Measurements from ENCODE around the gene FRMD4B.

Gene FRMD4B

DNA sequence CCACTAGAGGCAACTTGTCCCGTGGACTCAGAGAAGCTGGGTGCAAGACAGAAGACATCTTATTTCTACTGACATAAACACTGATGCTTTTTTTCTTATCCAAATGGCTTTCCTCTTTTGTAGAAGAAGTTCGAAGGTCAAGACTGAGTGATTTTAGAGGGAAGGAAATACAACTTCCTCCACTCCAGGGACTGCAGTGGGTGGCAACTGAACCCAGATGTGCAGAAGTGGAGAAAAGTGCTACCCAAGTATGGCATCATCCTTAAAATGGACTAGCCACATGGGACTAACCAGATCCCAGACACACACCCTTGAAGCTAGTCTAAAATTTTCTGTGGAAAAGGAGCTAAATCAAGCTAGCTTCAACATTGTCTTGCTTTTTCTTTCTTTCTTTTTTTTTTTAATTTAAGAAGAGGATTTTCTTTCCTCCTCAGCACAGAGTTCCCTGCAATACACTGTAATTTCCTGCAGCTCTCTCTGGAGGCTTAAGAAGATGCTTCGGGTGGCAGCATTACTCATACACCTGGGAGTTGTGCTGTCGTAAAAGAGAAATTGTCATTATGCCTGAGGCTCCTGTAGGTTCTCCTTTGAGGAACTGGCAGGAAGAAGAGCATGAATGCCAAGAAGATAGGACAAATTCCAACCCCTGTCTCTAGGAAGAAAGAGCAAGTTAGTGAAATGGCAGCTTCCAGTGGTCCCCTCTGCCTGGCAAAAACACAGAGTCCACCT, 3.8 kb upstream of the FRMD4B start:
- TF ChIP-seq, protein P1, sequence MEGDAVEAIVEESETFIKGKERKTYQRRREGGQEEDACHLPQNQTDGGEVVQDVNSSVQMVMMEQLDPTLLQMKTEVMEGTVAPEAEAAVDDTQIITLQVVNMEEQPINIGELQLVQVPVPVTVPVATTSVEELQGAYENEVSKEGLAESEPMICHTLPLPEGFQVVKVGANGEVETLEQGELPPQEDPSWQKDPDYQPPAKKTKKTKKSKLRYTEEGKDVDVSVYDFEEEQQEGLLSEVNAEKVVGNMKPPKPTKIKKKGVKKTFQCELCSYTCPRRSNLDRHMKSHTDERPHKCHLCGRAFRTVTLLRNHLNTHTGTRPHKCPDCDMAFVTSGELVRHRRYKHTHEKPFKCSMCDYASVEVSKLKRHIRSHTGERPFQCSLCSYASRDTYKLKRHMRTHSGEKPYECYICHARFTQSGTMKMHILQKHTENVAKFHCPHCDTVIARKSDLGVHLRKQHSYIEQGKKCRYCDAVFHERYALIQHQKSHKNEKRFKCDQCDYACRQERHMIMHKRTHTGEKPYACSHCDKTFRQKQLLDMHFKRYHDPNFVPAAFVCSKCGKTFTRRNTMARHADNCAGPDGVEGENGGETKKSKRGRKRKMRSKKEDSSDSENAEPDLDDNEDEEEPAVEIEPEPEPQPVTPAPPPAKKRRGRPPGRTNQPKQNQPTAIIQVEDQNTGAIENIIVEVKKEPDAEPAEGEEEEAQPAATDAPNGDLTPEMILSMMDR (IDR thresholded peaks at IDR 0.05): no peak
- H3K4me3 ChIP-seq (ENCODE audit: low read depth in 1 of 2, low read length in 1 of 2): no peak overlapping the region
- H3K4me1 ChIP-seq (ENCODE audit: control insufficient read depth in 1 of 2, insufficient read depth in 1 of 2, low read depth in 1 of 2, low read length in 1 of 2): peaks cover 32 to 35% of the 10 kb centered on the region in 2 experiments
- no peaks in the 10 kb centered on the region for H3K27me3 ChIP-seq
- no peaks in the 10 kb centered on the region for H3K9me3 ChIP-seq
- no peaks in the 10 kb centered on the region for H3K36me3 ChIP-seq
- H3K27ac ChIP-seq: peak overlapping the region; percentile 73

GRCh38 chr3:69388241-69388640, 2.4 kb upstream of the FRMD4B start:
- H3K9me3 ChIP-seq: no peaks in the 10 kb centered on the region
- TF ChIP-seq, protein P1 (IDR thresholded peaks at IDR 0.05): no peak
- H3K27me3 ChIP-seq: no peaks in the 10 kb centered on the region
- H3K4me3 ChIP-seq (ENCODE audit: low read depth in 1 of 2, low read length in 1 of 2): no peak overlapping the region
- peaks cover 44 to 49% of the 10 kb centered on the region in 2 experiments for H3K4me1 ChIP-seq (ENCODE audit: control insufficient read depth in 1 of 2, insufficient read depth in 1 of 2, low read depth in 1 of 2, low read length in 1 of 2)
- no peaks in the 10 kb centered on the region for H3K36me3 ChIP-seq
- no peak overlapping the region for H3K27ac ChIP-seq

GRCh38 chr3:69386556-69387385, 883 bp upstream of the FRMD4B start:
- TF ChIP-seq, protein P1 (IDR thresholded peaks at IDR 0.05): no peak
- Histone ChIP-seq H3K27me3 (no peaks in the 10 kb centered on the region), H3K27ac (no peak overlapping the region), H3K4me3 (ENCODE audit: low read depth in 1 of 2, low read length in 1 of 2) (peak overlapping the region; percentile 58 to 68), H3K9me3 (no peaks in the 10 kb centered on the region), H3K36me3 (no peaks in the 10 kb centered on the region), H3K4me1 (ENCODE audit: control insufficient read depth in 1 of 2, insufficient read depth in 1 of 2, low read depth in 1 of 2, low read length in 1 of 2) (peaks cover 44 to 49% of the 10 kb centered on the region in 2 experiments)

- Histone ChIP-seq H3K27ac (peak overlapping the region; percentile 63), H3K9me3 (no peaks in the 10 kb centered on the region), H3K27me3 (no peaks in the 10 kb centered on the region), H3K4me3 (ENCODE audit: low read depth in 1 of 2, low read length in 1 of 2) (peak overlapping the region; percentile 58 to 68), H3K4me1 (ENCODE audit: control insufficient read depth in 1 of 2, insufficient read depth in 1 of 2, low read depth in 1 of 2, low read length in 1 of 2) (peaks cover 49 to 57% of the 10 kb centered on the region in 2 experiments), H3K36me3 (no peaks in the 10 kb centered on the region)
- TF ChIP-seq, protein P1 (IDR thresholded peaks at IDR 0.05): no peak
Measured at GRCh38 chr3:69385123-69385722, 665 bp downstream of the FRMD4B start.

GRCh38 chr3:69384326-69384725, 1.6 kb downstream of the FRMD4B start:
- H3K4me3 ChIP-seq (ENCODE audit: low read depth in 1 of 2, low read length in 1 of 2): peak overlapping the region in 1 of 2 experiments; percentile 68
- peak overlapping the region; percentile 55 for H3K27ac ChIP-seq
- H3K4me1 ChIP-seq (ENCODE audit: control insufficient read depth in 1 of 2, insufficient read depth in 1 of 2, low read depth in 1 of 2, low read length in 1 of 2): peaks cover 46 to 57% of the 10 kb centered on the region in 2 experiments
- no peaks in the 10 kb centered on the region for H3K27me3 ChIP-seq
- no peaks in the 10 kb centered on the region for H3K9me3 ChIP-seq
- TF ChIP-seq, protein P1 (IDR thresholded peaks at IDR 0.05): no peak
- no peaks in the 10 kb centered on the region for H3K36me3 ChIP-seq
